ENCODE measurements around the gene TDO2. TPM values are rescaled to one million over a fixed set of nuclear protein-coding genes. Genes with fewer than 3 reads are reported as not detected.

The TDO2 gene
- total and polyA plus RNA-seq, 2 of the 4 experiments (the other 2 are of a cell fraction): 0.09 to 0.18 TPM

- H2BK20ac ChIP-seq (ENCODE audit: low read depth, low read length): no peak overlapping the region
- H3K18ac ChIP-seq (ENCODE audit: low read depth, low read length): no peak overlapping the region
- H3K4ac ChIP-seq (ENCODE audit: low read depth, low read length): no peak overlapping the region
- no peaks in the 10 kb centered on the region for H3K27me3 ChIP-seq (ENCODE audit: control insufficient read depth, insufficient read depth, low read length)
- ChIA-PET CTCF (no interaction called here), POLR2A (ENCODE audit: unreplicated experiment) (no interaction called here)
- no peak overlapping the region for H4K8ac ChIP-seq (ENCODE audit: low read depth in 2 of 2, low read length in 2 of 2)
- H3K23ac ChIP-seq (ENCODE audit: low read depth, low read length): no peak overlapping the region
- no peak overlapping the region for H4K5ac ChIP-seq (ENCODE audit: low read depth, low read length)
- dilution Hi-C loops (cut with HindIII; ENCODE audit: low sequenced_read_pairs, unreplicated experiment) (no loop called here), intact Hi-C loops (cut with micrococcal nuclease) (no loop called here), in situ Hi-C loops (cut with MboI; ENCODE audit: low sequenced_read_pairs) (no loop called here)
- H3K4me2 ChIP-seq (ENCODE audit: low read depth, low read length): no peak overlapping the region
- H3K9me1 ChIP-seq (ENCODE audit: insufficient read depth, low read length): no peaks in the 10 kb centered on the region
- no peak overlapping the region for H2AK5ac ChIP-seq (ENCODE audit: low read depth, low read length)
- H4K20me1 ChIP-seq (ENCODE audit: insufficient read depth, low read length): no peaks in the 10 kb centered on the region
- H3K14ac ChIP-seq (replicated peaks; ENCODE audit: low read depth, low read length): no peak overlapping the region
- BruUV-seq (replicated peaks): no TSS peak
- ATAC-seq (ENCODE audit: low read depth): no peak
- TF ChIP-seq POLR2A (IDR thresholded peaks at IDR 0.05; ENCODE audit: low read depth, low read length) (no peak), CEBPB (IDR thresholded peaks at IDR 0.05; ENCODE audit: low read depth, low read length) (no peak), RAD21 (IDR thresholded peaks at IDR 0.05; ENCODE audit: low read length) (no peak), SMC3 (IDR thresholded peaks at IDR 0.05; ENCODE audit: low read depth, low read length) (no peak), RFX5 (IDR thresholded peaks at IDR 0.05; ENCODE audit: low read depth, low read length) (no peak), RCOR1 (IDR thresholded peaks at IDR 0.05; ENCODE audit: insufficient replicate concordance, low read length) (no peak), CTCF (conservative IDR thresholded peaks at IDR 0.05; ENCODE audit: low read depth, low read length) (no peak), ELK1 (IDR thresholded peaks at IDR 0.05; ENCODE audit: borderline replicate concordance, low read depth, low read length) (no peak), MXI1 (IDR thresholded peaks at IDR 0.05; ENCODE audit: borderline replicate concordance, low read depth, low read length) (no peak), FOS (IDR thresholded peaks at IDR 0.05; ENCODE audit: low read depth, low read length) (no peak), CHD1 (IDR thresholded peaks at IDR 0.05; ENCODE audit: low read depth, low read length) (no peak), MAZ (IDR thresholded peaks at IDR 0.05; ENCODE audit: borderline replicate concordance, low read depth, low read length) (no peak), BHLHE40 (IDR thresholded peaks at IDR 0.05; ENCODE audit: low read depth, low read length) (no peak), MAFK (IDR thresholded peaks at IDR 0.05; ENCODE audit: low read depth, low read length) (no peak)
- TF ChIP-seq, protein P1, sequence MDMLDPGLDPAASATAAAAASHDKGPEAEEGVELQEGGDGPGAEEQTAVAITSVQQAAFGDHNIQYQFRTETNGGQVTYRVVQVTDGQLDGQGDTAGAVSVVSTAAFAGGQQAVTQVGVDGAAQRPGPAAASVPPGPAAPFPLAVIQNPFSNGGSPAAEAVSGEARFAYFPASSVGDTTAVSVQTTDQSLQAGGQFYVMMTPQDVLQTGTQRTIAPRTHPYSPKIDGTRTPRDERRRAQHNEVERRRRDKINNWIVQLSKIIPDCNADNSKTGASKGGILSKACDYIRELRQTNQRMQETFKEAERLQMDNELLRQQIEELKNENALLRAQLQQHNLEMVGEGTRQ (IDR thresholded peaks at IDR 0.05; ENCODE audit: low read depth, low read length): no peak
- H3K79me1 ChIP-seq (ENCODE audit: low read depth in 1 of 2, low read length in 2 of 2): no peaks in the 10 kb centered on the region
- H4K91ac ChIP-seq (ENCODE audit: insufficient read depth, low read depth, low read length): no peak overlapping the region
- H2AFZ ChIP-seq (replicated peaks; ENCODE audit: low read length, poor library complexity): no peak overlapping the region
- no peak overlapping the region for H2BK15ac ChIP-seq (ENCODE audit: low read depth, low read length)
- H3K4me3 ChIP-seq (ENCODE audit: insufficient read depth, low read depth, low read length): no peak overlapping the region
- no peak overlapping the region for H3K9ac ChIP-seq (ENCODE audit: low read depth, low read length)
- H3K27ac ChIP-seq (ENCODE audit: insufficient read depth, low read length): no peak overlapping the region
- no peak overlapping the region for H2BK5ac ChIP-seq (ENCODE audit: low read depth, low read length, poor library complexity, severe bottlenecking)
- DNase-seq: peak; percentile 9
- no peaks in the 10 kb centered on the region for H3K36me3 ChIP-seq (ENCODE audit: control insufficient read depth, insufficient read depth, low read length)
- 0 out of 2 replicates have a peak, but pooled peaks cover 3% of the 10 kb centered on the region for H3K9me3 ChIP-seq (ENCODE audit: control insufficient read depth, insufficient read depth, low read length)
- no peaks in the 10 kb centered on the region for H3K4me1 ChIP-seq (ENCODE audit: control insufficient read depth, insufficient read depth, low read length)
- no peak overlapping the region for H2BK120ac ChIP-seq (ENCODE audit: low read depth, low read length)
- no peak overlapping the region for H3K56ac ChIP-seq (ENCODE audit: extremely low read depth, insufficient read depth, low read length)
- no peak overlapping the region for H2AK9ac ChIP-seq (replicated peaks; ENCODE audit: low read depth, low read length, poor library complexity)
- no CpG with 5 or more reads among the region's 6 CpGs for WGBS, 2 experiments (ENCODE audit: extremely low coverage in 2 of 2, insufficient read length in 1 of 2)
Observed at GRCh38 chr4:155887847-155888570, 15.5 kb upstream of the TDO2 start.

Measured in IMR-90 (cell line).